Esophagus muscularis mucosa (tissue), 4 donors: ENCODE results near the gene TMC1. TPM values are rescaled to one million over a fixed set of nuclear protein-coding genes. Genes with fewer than 3 reads are reported as not detected.
A peak's percentile ranks its signal among the peaks of the same experiment; 100 is the strongest.

Experiments used
- DNase-seq: peaks from one replicate; pipeline ENCODE4 v3.0.0-alpha.2; 2017; ENCODE audit errors: extremely low spot score
- H3K27ac ChIP-seq, 4 donors: fragments of 200-600 bp; sonication (generic); replicated peaks in 1 of 4; 1 replicate in 3 of 4; 2 replicates in 1 of 4; pipeline ENCODE4 v1.5.1; 2016 to 2019; ENCODE audit warnings: mild to moderate bottlenecking in 1 of 4
- H3K27me3 ChIP-seq, 4 donors: fragments of 200-600 bp; sonication (generic); one replicate each; pipeline versions ENCODE4 v1.5.1 to v1.6.0; 2016 to 2019
- H3K36me3 ChIP-seq, 4 donors: fragments of 200-600 bp; sonication (generic); one replicate each; pipeline ENCODE4 v1.5.1; 2016 to 2019
- H3K4me1 ChIP-seq, 4 donors: fragments of 200-600 bp; sonication (generic); one replicate each; pipeline ENCODE4 v1.5.1; 2016 to 2019
- H3K4me3 ChIP-seq, 4 donors: fragments of 200-600 bp; sonication (generic); 1 replicate in 2 of 4; 2 replicates in 2 of 4; pipeline ENCODE4 v1.5.1; 2016 to 2019; ENCODE audit warnings: mild to moderate bottlenecking in 4 of 4, moderate library complexity in 1 of 4
- H3K9me3 ChIP-seq, 4 donors: fragments of 200-600 bp; sonication (generic); 1 replicate in 3 of 4; 2 replicates in 1 of 4; pipeline ENCODE4 v1.5.1; 2016 to 2019
- CTCF ChIP-seq, 3 experiments: fragments of 200-600 bp in 2 of 3; fragments of 450-650 bp in 1 of 3; sonication (generic) in 2 of 3; IDR thresholded peaks; one replicate each; pipeline ENCODE4 v1.5.1; 2017 to 2019; ENCODE audit warnings: antibody characterized with exemption in 3 of 3, mild to moderate bottlenecking in 2 of 3, moderate library complexity in 1 of 3
- EP300 ChIP-seq: sonication (generic); formaldehyde crosslinking; IDR thresholded peaks from one replicate; pipeline ENCODE4 v1.6.1; 2017; ENCODE audit warnings: antibody characterized with exemption
- POLR2A ChIP-seq: fragments of 450-650 bp; IDR thresholded peaks from one replicate; pipeline ENCODE4 v1.6.1; 2017; ENCODE audit warnings: antibody characterized with exemption, moderate library complexity, mild to moderate bottlenecking, low read depth
- POLR2AphosphoS5 ChIP-seq, 2 donors: sonication (generic); formaldehyde crosslinking; IDR thresholded peaks; one replicate each; pipeline ENCODE4 v1.6.1; 2017; ENCODE audit warnings: antibody characterized with exemption in 2 of 2
- WGBS: methylation state at CpG from one replicate; pipeline ENCODE4 v1.1.5; 2018; 5-methylcytosine and 5-hydroxymethylcytosine counted together
- intact Hi-C: fragments of 100-400 bp; cut with DNase I; formaldehyde crosslinking; loops from one replicate; pipeline ENCODE4 v1.15.1; 2023
- total RNA-seq, 4 donors: library from RNA; depleted of rRNA; stranded (reverse); fragments of >200 nt; gene quantifications; one replicate each; pipeline versions ENCODE4 v1.1.0 to v1.2.1, GENCODE V29; 2016

The TMC1 gene
- total RNA-seq, 4 donors from 2014 or later = not detected

- no peaks in the 10 kb centered on the region for H3K36me3 ChIP-seq
- H3K27ac ChIP-seq = peak overlapping the region; percentile 59 to 72 (median 65)
- no peaks in the 10 kb centered on the region for H3K9me3 ChIP-seq
- peaks cover 15 to 39% (median 35%) of the 10 kb centered on the region in 4 donors for H3K4me1 ChIP-seq
- peak; percentile 44 to 73 for TF ChIP-seq POLR2AphosphoS5 (IDR thresholded peaks at IDR 0.05)
- TF ChIP-seq CTCF (IDR thresholded peaks at IDR 0.05) = no peak
- no peak for TF ChIP-seq EP300
- H3K27me3 ChIP-seq = no peaks in the 10 kb centered on the region
- DNase-seq = no peak
- WGBS = 7% methylated on average over 4 of the region's 4 CpGs
- H3K4me3 ChIP-seq = peak overlapping the region in 2 of 4 donors; percentile 5 to 29
- intact Hi-C loops = loop anchor here (5.0 kb wide), 1 partner anchor 215 kb away; no protein-coding TSS in a partner anchor
Observed at GRCh38 chr9:72577212-72577753, 55.9 kb downstream of the TMC1 start.

DNA sequence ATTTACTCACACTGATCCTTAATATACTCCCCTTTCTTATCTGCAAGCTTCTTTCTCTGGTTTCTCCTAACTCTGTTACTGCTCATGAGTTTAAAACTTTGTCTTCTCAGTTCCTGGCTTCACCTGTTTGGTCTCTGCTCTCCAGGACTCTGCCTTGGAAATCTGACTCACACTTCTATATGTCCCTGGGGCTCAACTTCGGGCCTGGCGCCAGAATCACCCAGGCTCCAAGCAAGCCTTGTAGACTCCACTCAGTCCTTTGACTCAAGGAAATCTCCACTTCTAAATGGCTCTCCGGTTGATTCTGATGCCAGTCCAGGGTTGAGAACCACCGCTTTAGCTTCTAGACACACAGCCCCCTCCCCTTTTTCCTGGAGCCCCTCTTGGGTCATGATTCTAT lies 57.8 kb downstream of the TMC1 start:
- H3K9me3 ChIP-seq = no peaks in the 10 kb centered on the region
- intact Hi-C loops = loop anchor here (5.0 kb wide), 1 partner anchor 217 kb away; no protein-coding TSS in a partner anchor
- H3K36me3 ChIP-seq = no peaks in the 10 kb centered on the region
- no peak for DNase-seq
- peaks cover 17 to 39% (median 35%) of the 10 kb centered on the region in 4 donors for H3K4me1 ChIP-seq
- no peak overlapping the region for H3K4me3 ChIP-seq
- 66% methylated on average over 4 of the region's 4 CpGs for WGBS
- no peak for TF ChIP-seq CTCF (IDR thresholded peaks at IDR 0.05)
- TF ChIP-seq EP300 = no peak
- no peak for TF ChIP-seq POLR2AphosphoS5 (IDR thresholded peaks at IDR 0.05)
- TF ChIP-seq POLR2A = no peak
- no peaks in the 10 kb centered on the region for H3K27me3 ChIP-seq
- peak overlapping the region; percentile 59 to 72 (median 65) for H3K27ac ChIP-seq

GRCh38 chr9:72579880-72580550 lies 58.6 kb downstream of the TMC1 start:
- Histone ChIP-seq H3K27me3 (no peaks in the 10 kb centered on the region), H3K36me3 (no peaks in the 10 kb centered on the region), H3K4me1 (peaks cover 17 to 39% (median 35%) of the 10 kb centered on the region in 4 donors), H3K9me3 (no peaks in the 10 kb centered on the region), H3K4me3 (no peak overlapping the region), H3K27ac (no peak overlapping the region)
- intact Hi-C loops = loop anchor here (5.0 kb wide), 1 partner anchor 218 kb away; no protein-coding TSS in a partner anchor
- TF ChIP-seq CTCF (IDR thresholded peaks at IDR 0.05) (no peak), POLR2AphosphoS5 (IDR thresholded peaks at IDR 0.05) (no peak), EP300 (no peak), POLR2A (no peak)
- DNase-seq = no peak
- 95% methylated on average over 3 of the region's 3 CpGs for WGBS

GRCh38 chr9:72581694-72582093 lies 60.3 kb downstream of the TMC1 start:
- Histone ChIP-seq H3K9me3 (no peaks in the 10 kb centered on the region), H3K27me3 (no peaks in the 10 kb centered on the region), H3K27ac (no peak overlapping the region), H3K4me3 (no peak overlapping the region), H3K36me3 (no peaks in the 10 kb centered on the region), H3K4me1 (peaks cover 21 to 42% (median 39%) of the 10 kb centered on the region in 4 donors)
- no peak for DNase-seq
- 96% methylated on average over 9 of the region's 9 CpGs for WGBS
- intact Hi-C loops = no loop called here
- TF ChIP-seq EP300 = no peak
- no peak for TF ChIP-seq CTCF (IDR thresholded peaks at IDR 0.05)
